HG02970 (cell line): ENCODE results near the gene MAP3K2.
"Not testable (repeated sequence)": the region's sequence is repeated elsewhere in the genome, so short reads cannot be mapped to it uniquely, and the experiment has no call there.

Source experiments
- ATAC-seq: cut with Tn5 transposase; IDR thresholded peaks from one replicate; pipeline ENCODE4 v1.9.1; 2021; ENCODE audit warnings: mild to moderate bottlenecking, moderate library complexity, moderate number of reproducible peaks; ENCODE audit not compliant: unreplicated experiment, low FRiP score

MAP3K2 gene

DNA sequence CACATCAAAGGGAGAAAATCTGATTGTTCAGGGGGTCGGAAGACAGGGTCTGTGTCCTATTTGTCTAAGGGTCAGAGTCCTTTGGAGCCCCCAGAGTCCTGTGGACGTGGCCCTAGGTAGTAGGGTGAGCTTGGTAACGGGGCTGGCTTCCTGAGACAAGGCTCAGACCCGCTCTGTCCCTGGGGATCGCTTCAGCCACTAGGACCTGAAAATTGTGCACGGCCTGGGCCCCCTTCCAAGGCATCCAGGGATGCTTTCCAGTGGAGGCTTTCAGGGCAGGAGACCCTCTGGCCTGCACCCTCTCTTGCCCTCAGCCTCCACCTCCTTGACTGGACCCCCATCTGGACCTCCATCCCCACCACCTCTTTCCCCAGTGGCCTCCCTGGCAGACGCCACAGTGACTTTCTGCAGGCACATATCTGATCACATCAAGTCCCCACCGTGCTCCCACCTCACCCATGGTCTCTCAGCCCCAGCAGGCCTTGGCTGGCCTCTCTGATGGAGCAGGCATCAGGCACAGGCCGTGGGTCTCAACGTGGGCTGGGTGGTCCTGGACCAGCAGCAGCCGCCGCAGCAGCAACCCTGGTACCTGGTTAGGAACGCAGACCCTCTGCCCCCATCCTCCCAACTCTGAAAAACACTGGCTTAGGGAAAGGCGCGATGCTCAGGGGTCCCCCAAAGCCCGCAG is 34.2 kb upstream of the MAP3K2 start:
- ATAC-seq: no peak

DNA sequence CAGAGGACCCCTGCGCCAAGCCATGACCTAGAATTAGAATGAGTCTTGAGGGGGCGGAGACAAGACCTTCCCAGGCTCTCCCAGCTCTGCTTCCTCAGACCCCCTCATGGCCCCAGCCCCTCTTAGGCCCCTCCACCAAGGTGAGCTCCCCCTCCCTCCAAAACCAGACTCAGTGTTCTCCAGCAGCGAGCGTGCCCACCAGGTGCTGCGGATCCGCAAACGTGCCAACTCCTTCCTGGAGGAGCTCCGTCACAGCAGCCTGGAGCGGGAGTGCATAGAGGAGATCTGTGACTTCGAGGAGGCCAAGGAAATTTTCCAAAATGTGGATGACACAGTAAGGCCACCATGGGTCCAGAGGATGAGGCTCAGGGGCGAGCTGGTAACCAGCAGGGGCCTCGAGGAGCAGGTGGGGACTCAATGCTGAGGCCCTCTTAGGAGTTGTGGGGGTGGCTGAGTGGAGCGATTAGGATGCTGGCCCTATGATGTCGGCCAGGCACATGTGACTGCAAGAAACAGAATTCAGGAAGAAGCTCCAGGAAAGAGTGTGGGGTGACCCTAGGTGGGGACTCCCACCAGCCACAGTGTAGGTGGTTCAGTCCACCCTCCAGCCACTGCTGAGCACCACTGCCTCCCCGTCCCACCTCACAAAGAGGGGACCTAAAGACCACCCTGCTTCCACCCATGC is 33.5 kb upstream of the MAP3K2 start:
- ATAC-seq: no peak

DNA sequence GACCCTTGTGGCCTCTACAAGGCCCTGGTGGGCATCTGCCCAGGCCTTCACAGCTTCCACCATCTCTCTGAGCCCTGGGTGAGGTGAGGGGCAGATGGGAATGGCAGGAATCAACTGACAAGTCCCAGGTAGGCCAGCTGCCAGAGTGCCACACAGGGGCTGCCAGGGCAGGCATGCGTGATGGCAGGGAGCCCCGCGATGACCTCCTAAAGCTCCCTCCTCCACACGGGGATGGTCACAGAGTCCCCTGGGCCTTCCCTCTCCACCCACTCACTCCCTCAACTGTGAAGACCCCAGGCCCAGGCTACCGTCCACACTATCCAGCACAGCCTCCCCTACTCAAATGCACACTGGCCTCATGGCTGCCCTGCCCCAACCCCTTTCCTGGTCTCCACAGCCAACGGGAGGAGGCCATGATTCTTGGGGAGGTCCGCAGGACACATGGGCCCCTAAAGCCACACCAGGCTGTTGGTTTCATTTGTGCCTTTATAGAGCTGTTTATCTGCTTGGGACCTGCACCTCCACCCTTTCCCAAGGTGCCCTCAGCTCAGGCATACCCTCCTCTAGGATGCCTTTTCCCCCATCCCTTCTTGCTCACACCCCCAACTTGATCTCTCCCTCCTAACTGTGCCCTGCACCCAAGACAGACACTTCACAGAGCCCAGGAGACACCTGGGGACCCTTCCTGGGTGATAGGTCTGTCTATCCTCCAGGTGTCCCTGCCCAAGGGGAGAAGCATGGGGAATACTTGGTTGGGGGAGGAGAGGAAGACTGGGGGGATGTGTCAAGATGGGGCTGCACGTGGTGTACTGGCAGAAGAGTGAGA is 32.5 kb upstream of the MAP3K2 start:
- no peak for ATAC-seq

DNA sequence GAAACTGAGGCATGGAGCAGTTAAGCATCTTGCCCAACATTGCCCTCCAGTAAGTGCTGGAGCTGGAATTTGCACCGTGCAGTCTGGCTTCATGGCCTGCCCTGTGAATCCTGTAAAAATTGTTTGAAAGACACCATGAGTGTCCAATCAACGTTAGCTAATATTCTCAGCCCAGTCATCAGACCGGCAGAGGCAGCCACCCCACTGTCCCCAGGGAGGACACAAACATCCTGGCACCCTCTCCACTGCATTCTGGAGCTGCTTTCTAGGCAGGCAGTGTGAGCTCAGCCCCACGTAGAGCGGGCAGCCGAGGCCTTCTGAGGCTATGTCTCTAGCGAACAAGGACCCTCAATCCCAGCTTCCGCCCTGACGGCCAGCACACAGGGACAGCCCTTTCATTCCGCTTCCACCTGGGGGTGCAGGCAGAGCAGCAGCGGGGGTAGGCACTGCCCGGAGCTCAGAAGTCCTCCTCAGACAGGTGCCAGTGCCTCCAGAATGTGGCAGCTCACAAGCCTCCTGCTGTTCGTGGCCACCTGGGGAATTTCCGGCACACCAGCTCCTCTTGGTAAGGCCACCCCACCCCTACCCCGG is 31.8 kb upstream of the MAP3K2 start:
- no peak for ATAC-seq

DNA sequence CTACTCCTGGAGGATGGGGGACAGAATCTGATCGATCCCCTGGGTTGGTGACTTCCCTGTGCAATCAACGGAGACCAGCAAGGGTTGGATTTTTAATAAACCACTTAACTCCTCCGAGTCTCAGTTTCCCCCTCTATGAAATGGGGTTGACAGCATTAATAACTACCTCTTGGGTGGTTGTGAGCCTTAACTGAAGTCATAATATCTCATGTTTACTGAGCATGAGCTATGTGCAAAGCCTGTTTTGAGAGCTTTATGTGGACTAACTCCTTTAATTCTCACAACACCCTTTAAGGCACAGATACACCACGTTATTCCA is 31.3 kb upstream of the MAP3K2 start:
- no peak for ATAC-seq

DNA sequence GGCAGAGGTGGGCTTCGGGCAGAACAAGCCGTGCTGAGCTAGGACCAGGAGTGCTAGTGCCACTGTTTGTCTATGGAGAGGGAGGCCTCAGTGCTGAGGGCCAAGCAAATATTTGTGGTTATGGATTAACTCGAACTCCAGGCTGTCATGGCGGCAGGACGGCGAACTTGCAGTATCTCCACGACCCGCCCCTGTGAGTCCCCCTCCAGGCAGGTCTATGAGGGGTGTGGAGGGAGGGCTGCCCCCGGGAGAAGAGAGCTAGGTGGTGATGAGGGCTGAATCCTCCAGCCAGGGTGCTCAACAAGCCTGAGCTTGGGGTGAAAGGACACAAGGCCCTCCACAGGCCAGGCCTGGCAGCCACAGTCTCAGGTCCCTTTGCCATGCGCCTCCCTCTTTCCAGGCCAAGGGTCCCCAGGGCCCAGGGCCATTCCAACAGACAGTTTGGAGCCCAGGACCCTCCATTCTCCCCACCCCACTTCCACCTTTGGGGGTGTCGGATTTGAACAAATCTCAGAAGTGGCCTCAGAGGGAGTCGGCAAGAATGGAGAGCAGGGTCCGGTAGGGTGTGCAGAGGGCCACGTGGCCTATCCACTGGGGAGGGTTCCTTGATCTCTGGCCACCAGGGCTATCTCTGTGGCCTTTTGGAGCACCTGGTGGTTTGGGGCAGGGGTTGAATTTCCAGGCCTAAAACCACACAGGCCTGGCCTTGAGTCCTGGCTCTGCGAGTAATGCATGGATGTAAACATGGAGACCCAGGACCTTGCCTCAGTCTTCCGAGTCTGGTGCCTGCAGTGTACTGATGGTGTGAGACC is 30.7 kb upstream of the MAP3K2 start, which contains the start of gene PROC:
Gene PROC, plus strand, starts transcription at position 128 of the 812 bp plus-strand sequence. CDS start 1,516 bp downstream, outside the sequence.
- ATAC-seq: no peak

DNA sequence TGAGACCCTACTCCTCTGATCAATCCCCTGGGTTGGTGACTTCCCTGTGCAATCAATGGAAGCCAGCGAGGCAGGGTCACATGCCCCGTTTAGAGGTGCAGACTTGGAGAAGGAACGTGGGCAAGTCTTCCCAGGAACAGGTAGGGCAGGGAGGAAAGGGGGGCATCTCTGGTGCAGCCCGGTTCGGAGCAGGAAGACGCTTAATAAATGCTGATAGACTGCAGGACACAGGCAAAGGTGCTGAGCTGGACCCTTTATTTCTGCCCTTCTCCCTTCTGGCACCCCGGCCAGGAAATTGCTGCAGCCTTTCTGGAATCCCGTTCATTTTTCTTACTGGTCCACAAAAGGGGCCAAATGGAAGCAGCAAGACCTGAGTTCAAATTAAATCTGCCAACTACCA is 29.6 kb upstream of the MAP3K2 start:
- no peak for ATAC-seq

DNA sequence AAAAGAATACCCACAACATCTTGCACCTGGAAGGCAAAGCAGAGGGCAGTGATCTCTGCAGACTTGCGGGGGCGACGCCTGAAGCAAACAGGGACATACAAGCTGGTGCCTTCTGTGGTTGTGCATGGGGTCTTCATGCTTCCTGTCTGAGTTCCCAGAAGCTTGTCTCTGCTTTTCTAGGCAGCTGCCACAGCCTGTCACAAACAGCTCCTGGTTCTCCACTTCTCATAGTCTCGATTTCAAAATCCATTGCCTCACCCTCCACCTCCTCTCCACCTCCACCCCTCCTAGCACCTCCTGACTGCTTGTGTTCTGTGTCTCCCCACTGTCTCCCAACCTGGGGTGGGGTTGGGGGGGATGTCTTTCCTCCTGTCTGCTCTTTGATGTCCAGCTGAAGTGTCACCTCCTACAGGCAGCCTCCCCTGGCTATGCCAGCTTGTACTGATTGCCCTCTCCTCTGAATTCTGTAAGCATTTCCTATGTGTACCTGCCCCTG is 28.8 kb upstream of the MAP3K2 start:
- no peak for ATAC-seq

DNA sequence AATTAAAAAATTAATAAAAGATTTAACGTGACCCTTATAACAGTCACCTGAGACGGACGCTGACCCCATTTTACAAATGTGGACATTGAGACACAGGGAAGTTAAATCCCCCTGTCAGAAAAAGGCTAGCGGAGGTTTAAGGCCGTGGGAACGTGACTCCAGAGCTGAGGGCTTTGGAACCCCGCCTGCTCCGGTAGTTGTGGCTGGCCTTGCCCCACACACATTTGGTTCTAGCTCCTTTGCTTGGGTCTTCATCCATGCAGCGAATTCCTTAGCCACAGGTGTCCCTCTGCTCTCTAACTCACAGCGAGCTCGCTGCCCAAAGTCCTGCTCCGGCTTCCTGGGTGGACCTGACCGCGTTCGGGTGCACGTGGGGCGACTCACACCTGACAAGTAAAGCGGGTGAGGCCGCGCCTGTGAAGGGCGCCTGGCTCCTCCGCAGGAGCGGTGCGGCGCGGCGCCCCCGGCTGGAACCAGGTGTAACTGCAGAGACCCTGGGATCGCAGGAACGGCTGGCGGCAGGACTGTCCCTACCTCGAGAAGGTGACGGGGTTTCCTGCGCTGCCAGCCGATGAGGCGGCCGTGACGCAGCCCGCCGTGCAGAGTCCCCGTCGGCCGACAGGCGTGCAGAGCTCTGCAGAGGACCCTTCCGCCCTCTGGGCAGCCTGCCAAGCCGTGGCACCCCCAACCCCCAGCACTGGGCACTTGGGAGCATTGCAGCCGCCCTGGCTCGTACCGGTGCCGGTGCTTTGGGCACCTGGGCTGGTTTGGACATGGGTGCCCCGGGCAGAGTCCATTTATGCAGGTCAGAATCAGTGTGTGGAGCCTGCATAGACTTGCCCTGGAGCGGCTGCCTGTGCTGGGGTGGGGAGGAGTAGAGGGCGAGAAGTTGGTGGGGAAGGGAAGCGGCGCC is 28.1 kb upstream of the MAP3K2 start:
- ATAC-seq: peak; percentile 62

DNA sequence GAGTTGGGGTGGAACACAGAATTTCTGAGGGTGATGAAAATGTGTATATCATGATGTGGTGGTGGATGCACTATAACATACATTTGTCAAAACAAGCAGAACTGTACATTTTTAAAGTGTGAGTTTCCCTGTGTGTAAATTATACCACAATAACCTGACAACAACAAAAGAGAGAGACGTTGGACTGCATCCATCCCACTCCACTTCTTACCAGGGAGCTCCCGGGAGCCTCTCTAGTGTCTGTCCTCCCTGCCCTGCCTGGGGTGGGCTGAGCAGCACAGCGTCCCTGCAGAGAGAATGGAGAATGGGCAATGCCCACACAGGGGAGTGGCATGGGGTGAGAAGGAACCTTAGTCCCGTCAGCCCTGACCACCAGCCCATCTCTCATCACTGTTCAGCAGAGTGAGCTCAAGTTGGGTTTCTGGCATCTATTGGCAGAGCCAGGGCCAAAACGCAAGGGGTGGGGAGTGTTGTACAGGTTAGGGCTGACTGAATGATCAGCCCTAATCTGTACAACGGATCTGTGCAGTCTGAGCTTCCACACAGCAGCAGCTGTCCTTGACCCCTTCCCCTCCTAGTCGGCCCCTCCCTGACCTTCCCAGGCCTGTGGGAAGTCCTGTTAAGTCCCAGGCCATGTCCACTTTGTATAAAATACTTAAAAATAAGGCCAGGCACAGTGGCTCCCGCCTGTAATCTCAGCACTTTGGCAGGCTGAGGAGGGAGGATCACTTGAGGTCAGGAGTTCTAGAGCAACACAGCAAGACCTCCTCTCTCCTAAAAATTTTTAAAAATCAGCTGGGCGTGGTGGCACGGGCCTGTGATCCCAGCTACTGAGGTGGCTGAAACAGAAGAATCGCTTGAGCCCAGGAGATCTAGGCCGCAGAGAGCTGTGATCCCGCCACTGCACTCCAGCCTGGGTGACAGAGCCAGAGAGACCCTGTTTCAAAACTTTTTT is 27.1 kb upstream of the MAP3K2 start:
- ATAC-seq: no peak

DNA sequence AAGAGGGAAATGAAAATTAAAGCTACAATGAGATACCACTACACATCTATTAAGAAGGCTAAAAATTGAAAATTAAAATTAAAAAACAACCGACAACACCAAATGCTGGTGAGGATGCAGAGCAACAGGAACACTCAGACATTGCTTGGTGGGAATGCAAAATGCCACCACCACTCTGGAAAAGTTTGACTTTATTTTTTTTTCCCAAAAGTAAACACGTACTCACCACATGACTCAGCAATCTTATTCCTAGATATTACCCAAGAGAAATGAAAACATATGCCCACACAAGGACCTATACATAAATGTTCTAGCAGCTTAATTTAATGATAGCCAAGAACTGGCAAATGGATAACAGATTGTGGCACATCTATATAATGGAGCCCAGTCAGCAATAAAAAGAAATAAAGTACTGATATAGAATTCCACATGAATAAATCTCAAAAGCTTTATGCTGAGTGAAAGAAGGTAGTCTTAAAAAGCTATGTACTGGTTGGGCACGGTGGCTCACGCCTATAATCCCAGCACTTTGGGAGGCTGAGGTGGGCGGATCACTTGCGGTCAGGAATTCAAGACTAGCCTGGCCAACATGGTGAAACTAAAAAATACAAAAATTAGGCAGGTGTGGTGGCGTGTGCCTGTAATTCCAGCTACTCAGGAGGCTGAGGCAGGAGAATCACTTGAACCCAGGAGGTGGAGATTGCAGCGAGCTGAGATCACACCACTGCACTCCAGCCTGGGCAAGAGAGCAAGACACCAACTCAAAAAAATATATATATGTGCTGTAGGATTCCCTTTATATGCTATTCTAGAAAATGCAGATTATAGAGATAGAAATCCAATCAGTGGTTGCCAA is 26.2 kb upstream of the MAP3K2 start:
- ATAC-seq: no peak

DNA sequence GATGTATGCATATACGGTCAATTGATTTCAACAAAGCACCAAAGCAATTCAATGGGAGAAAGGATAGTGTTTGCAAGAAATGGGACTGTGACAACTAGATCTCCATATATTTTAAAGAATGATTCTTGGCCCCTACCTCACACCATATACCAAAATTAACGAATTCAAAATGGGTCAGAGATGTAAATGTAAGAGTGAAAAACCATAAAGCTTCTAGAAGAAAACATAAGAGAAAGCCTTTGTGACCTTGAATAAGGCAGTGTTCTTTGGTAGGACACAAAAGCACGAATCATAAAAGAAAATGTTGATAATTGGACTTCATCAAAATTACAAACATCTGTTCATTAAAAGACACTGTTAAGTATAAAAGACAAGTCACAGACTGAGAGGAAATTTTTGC is 25.4 kb upstream of the MAP3K2 start:
- no peak for ATAC-seq

DNA sequence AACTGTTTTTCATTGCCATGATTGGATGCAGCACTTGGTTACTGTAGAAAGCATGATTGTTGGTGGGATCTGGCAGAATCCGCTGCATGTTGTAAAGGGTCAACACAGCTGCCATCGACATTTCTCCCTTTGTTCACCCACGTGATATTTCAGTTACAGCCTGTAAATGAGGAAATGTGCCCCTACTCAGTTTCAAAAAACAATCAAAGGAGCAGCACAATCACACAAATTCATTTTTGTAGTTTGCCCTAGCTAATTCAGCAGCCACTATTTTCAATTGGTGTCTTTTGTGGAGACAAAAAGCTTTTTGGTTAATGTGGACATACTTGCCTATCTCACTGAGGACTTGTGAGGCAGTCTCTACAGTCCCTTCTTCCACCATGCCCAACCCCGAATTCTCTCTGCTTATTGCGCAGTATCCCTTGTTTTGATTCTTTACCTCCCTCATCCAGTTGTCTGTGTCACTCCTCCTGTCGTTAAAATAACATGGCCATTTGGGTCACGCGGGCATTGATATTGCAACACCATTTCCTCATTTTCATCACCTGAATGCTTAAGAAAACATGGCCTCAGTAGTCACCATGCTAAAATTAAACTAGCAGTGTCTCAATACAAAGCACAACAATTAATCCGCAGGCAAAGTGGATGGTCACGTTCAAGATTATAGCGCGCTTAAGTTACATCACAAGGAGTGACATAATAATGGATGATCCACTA is 24.0 kb upstream of the MAP3K2 start:
- ATAC-seq: no peak

DNA sequence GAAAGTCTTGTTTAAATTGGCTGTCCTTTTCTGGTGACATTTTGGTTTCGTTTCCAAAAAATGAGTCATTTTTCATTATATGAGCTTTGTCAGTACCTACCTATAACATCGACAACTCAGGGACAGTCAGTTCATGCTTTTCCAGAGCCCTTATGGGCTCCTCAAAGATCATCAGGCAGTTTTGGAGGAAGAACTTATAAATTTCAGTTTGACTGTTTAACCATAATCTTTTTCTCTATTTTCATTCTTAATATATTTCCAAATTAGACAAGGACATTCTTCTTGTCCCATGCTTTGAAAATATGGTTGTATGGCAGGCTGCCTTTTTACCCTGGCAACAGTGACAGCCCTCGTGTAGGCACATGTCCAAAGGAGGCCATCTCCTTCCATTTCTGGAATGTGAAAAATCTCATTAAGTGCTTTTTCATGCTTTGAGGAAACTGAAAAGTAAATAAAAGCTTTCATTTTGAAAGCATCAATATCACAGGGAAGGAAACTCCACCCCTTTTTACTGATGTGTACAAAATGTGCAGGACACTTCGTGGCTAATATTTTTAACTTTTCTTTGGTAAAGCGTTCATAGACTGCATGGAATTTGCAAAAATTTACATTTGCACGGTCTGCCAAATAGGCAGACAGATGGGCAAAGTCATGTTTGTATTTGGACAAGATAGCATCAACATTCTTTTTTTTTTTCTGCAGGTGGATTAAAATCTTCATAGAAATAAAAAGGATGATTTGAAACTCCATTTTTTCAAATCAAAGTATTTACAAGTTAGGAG is 23.3 kb upstream of the MAP3K2 start:
- ATAC-seq: no peak

DNA sequence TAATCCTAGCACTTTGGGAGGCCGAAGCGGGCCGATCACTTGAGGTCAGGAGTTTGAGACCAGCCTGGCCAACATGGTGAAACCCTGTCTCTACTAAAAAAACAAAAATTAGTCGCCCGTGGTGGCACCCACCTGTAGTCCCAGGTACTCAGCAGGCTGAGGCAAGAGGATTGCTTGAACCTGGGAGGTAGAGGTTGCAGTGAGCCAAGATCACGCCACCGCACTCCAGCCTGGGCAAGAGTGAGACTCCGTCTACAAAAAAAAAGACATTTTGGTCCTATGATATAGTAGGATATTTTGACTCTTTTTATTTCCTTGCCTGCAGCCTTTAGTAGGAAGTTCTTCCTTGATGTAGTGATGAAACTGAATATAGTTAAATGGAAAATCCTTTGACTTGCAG is 21.9 kb upstream of the MAP3K2 start:
- ATAC-seq: not testable (repeated sequence)

DNA sequence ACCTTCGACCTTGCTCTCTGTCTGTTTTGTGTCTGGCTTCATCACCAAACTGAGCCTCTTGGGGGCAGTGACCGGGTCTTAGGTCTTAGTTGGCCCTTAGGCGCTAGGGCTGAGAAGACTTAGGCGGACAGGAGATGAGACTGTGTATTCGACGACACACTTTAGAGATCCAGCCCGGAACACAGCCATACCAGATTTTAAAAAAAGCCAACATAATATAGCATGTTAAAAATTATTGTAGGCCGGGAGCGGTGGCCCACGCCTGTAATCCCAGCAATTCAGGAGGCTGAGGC is 21.0 kb upstream of the MAP3K2 start:
- no peak for ATAC-seq
